Measurements from ENCODE around the gene FSTL5.

DNA sequence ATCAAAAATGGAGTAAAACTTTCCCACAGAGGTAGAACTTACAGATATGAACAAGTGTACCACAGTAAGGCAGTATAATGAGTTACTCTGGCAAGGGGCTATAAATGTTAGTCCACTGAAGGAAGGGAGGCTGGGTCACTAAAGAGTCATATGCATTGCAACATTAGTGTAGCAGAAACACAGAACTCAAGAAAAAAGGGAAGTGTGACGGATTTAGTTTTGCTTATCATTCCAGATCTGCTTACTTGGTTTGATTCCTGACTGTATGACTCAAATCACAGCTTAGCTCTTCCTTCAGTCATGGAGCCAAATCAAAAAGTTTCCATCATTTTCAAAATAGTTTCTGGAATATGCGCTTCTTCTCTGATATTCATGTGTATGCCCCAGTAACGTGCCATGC, 148.7 kb downstream of the FSTL5 start:
- TF ChIP-seq, protein P1, sequence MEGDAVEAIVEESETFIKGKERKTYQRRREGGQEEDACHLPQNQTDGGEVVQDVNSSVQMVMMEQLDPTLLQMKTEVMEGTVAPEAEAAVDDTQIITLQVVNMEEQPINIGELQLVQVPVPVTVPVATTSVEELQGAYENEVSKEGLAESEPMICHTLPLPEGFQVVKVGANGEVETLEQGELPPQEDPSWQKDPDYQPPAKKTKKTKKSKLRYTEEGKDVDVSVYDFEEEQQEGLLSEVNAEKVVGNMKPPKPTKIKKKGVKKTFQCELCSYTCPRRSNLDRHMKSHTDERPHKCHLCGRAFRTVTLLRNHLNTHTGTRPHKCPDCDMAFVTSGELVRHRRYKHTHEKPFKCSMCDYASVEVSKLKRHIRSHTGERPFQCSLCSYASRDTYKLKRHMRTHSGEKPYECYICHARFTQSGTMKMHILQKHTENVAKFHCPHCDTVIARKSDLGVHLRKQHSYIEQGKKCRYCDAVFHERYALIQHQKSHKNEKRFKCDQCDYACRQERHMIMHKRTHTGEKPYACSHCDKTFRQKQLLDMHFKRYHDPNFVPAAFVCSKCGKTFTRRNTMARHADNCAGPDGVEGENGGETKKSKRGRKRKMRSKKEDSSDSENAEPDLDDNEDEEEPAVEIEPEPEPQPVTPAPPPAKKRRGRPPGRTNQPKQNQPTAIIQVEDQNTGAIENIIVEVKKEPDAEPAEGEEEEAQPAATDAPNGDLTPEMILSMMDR (conservative IDR thresholded peaks at IDR 0.05; ENCODE audit: low read length), result no peak
- TF ChIP-seq EZH2phosphoT487 (IDR thresholded peaks at IDR 0.05; ENCODE audit: borderline replicate concordance, low read depth, low read length), result no peak

All from OCI-LY7 (cell line).